Transverse colon (tissue), 4 donors: Measurements from ENCODE around the gene AEN.

Experiments used
- CTCF ChIP-seq, 5 experiments: fragments of 200-600 bp in 3 of 5; fragments of 450-650 bp in 2 of 5; sonication (generic) in 3 of 5; IDR thresholded peaks; 1 replicate in 2 of 5; 2 replicates in 3 of 5; pipeline ENCODE4 v1.5.1; 2016 to 2017; ENCODE audit warnings: antibody characterized with exemption in 5 of 5, inconsistent platforms in 3 of 5, mild to moderate bottlenecking in 2 of 5, moderate library complexity in 1 of 5
- EP300 ChIP-seq: sonication (generic); formaldehyde crosslinking; IDR thresholded peaks from one replicate; pipeline ENCODE4 v1.6.1; 2017; ENCODE audit warnings: antibody characterized with exemption, low read depth
- POLR2A ChIP-seq: fragments of 450-650 bp; IDR thresholded peaks from one replicate; pipeline ENCODE4 v1.6.1; 2016; ENCODE audit warnings: antibody characterized with exemption, mild to moderate bottlenecking, moderate library complexity
- POLR2AphosphoS5 ChIP-seq, 3 donors: sonication (generic); formaldehyde crosslinking; IDR thresholded peaks; one replicate each; pipeline ENCODE4 v1.6.1; 2016; ENCODE audit warnings: antibody characterized with exemption in 3 of 3

- TF ChIP-seq CTCF (IDR thresholded peaks at IDR 0.05) (no peak), POLR2AphosphoS5 (IDR thresholded peaks at IDR 0.05) (no peak), EP300 (no peak), POLR2A (no peak)
Measured at GRCh38 chr15:88590759-88591158, 30.4 kb upstream of the AEN start.
